ENCODE results near the gene BCAM.
A peak's percentile ranks its signal among the peaks of the same experiment; 100 is the strongest.

The BCAM gene

DNA sequence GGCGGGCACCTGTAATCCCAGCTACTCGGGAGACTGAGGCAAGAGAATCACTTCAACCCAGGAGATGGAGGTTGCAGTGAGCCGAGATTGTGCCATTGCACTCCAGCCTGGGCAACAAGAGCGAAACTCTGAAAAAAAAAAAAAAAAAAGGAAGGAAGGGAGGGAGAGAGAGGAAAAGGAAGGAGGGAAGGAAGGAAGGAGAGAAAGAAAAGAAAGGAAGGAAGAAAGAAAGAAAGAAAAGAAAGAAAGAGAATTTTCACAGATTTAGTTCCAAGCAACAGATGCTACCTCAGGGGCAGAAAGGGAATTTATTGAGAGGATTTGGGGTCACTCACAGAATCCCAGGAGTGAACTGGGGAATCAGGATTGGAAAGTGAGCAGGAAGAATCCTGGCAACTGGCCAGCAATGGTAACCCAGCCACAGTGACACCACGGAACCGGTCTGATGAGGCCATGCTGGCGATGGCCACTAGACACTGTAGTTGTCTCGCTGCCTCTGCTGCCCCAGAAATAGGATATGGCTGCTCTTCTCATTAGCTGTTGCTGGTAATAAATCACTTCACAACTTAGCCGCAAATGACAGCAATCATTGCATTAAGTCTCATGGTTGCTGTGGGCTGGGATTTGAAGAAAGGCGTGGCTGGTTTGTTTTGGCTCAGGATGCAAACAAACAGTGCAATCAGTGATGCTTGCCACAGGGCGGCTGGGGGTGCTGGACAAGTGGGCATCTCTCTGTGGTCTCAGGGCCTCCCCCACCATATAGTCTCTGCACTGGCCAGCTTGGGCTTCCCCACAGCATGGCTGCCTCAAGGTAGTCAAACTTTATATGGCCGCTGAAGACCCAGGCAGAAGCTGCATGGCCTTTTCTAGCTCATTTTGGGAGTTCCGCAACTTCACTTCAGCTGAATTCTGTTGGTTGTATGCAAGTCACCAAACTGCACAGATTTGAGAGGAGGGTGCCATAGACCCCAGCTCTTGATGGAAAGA is 5.2 kb upstream of the BCAM start:
- H3K4me1 ChIP-seq (ENCODE audit: low read length) = peaks cover 7% of the 10 kb centered on the region
- no peaks in the 10 kb centered on the region for H3K79me2 ChIP-seq (ENCODE audit: low read length)
- H3K27me3 ChIP-seq (ENCODE audit: low read depth, low read length) = peaks cover 52% of the 10 kb centered on the region
- H4K20me1 ChIP-seq (ENCODE audit: insufficient read depth, low read length) = no peaks in the 10 kb centered on the region
- H3K36me3 ChIP-seq (replicated peaks; ENCODE audit: low read depth, low read length) = no peaks in the 10 kb centered on the region
- no peak overlapping the region for H3K27ac ChIP-seq (ENCODE audit: low read length)
- no peak overlapping the region for H3K4me3 ChIP-seq (ENCODE audit: low read length)
- H3K9ac ChIP-seq (ENCODE audit: low read length) = no peak overlapping the region
- TF ChIP-seq, protein P1, sequence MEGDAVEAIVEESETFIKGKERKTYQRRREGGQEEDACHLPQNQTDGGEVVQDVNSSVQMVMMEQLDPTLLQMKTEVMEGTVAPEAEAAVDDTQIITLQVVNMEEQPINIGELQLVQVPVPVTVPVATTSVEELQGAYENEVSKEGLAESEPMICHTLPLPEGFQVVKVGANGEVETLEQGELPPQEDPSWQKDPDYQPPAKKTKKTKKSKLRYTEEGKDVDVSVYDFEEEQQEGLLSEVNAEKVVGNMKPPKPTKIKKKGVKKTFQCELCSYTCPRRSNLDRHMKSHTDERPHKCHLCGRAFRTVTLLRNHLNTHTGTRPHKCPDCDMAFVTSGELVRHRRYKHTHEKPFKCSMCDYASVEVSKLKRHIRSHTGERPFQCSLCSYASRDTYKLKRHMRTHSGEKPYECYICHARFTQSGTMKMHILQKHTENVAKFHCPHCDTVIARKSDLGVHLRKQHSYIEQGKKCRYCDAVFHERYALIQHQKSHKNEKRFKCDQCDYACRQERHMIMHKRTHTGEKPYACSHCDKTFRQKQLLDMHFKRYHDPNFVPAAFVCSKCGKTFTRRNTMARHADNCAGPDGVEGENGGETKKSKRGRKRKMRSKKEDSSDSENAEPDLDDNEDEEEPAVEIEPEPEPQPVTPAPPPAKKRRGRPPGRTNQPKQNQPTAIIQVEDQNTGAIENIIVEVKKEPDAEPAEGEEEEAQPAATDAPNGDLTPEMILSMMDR (IDR thresholded peaks at IDR 0.05; ENCODE audit: low read depth, low read length) = no peak
- TF ChIP-seq EZH2phosphoT487 (IDR thresholded peaks at IDR 0.05; ENCODE audit: low read depth) = no peak
- no peak overlapping the region for H2AFZ ChIP-seq (ENCODE audit: low read depth, low read length)
- no peaks in the 10 kb centered on the region for H3K9me3 ChIP-seq (ENCODE audit: insufficient read depth, low read length)
- H3K4me2 ChIP-seq (ENCODE audit: low read length) = no peak overlapping the region

DNA sequence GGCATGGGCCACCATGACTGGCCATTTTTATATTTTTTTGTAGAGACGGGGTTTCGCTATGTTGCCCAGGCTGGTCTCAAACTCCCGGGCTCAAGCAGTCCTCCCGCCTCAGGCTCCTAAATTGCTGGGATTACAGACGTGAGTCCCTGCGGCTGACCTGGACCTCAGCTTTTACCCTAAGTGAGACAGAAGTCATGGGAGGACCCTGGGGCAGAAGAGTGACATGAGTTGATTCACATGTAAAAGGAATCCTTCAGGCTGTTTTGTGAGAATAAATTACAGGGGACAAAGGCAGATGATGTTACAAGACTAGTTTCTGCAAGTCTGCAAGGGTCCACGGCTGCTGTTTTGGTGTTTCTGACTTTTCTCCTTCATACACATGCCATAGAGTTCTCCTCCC is 2.6 kb upstream of the BCAM start:
- Histone ChIP-seq H3K27me3 (ENCODE audit: low read depth, low read length) (peaks cover 48% of the 10 kb centered on the region), H3K9ac (ENCODE audit: low read length) (no peak overlapping the region), H3K9me3 (ENCODE audit: insufficient read depth, low read length) (no peaks in the 10 kb centered on the region), H3K27ac (ENCODE audit: low read length) (no peak overlapping the region), H3K4me3 (ENCODE audit: low read length) (no peak overlapping the region), H2AFZ (ENCODE audit: low read depth, low read length) (no peak overlapping the region), H3K36me3 (replicated peaks; ENCODE audit: low read depth, low read length) (no peaks in the 10 kb centered on the region), H3K79me2 (ENCODE audit: low read length) (no peaks in the 10 kb centered on the region), H3K4me2 (ENCODE audit: low read length) (no peak overlapping the region), H3K4me1 (ENCODE audit: low read length) (0 out of 2 replicates have a peak, but pooled peaks cover 3% of the 10 kb centered on the region), H4K20me1 (ENCODE audit: insufficient read depth, low read length) (no peaks in the 10 kb centered on the region)
- no peak for TF ChIP-seq EZH2phosphoT487 (IDR thresholded peaks at IDR 0.05; ENCODE audit: low read depth)
- TF ChIP-seq, protein P1 (IDR thresholded peaks at IDR 0.05; ENCODE audit: low read depth, low read length) = no peak

DNA sequence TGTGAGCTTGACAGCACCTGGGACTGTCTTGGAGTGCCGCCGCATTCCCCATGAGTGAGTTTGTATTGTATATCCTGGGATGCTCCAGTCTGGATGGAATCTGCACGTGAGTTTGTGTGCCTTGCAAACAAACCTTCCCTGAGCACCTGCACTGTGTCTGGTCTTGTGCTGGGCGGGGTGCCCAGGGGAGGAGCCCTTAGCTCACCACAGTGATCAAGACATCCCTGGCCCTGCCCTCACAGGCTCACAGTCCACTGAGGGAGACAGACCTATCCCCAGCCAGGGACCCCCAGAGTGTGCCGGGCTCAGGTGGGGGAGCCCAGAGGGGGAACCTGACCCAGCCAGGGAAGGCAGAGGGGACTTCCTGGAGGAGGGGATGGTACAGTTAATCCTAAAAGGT is 1.7 kb upstream of the BCAM start:
- Histone ChIP-seq H3K79me2 (ENCODE audit: low read length) (no peaks in the 10 kb centered on the region), H4K20me1 (ENCODE audit: insufficient read depth, low read length) (no peaks in the 10 kb centered on the region), H3K36me3 (replicated peaks; ENCODE audit: low read depth, low read length) (no peaks in the 10 kb centered on the region), H3K4me3 (ENCODE audit: low read length) (no peak overlapping the region), H2AFZ (ENCODE audit: low read depth, low read length) (no peak overlapping the region), H3K9ac (ENCODE audit: low read length) (no peak overlapping the region), H3K27ac (ENCODE audit: low read length) (no peak overlapping the region), H3K27me3 (ENCODE audit: low read depth, low read length) (peaks cover 47% of the 10 kb centered on the region), H3K4me1 (ENCODE audit: low read length) (0 out of 2 replicates have a peak, but pooled peaks cover 3% of the 10 kb centered on the region), H3K9me3 (ENCODE audit: insufficient read depth, low read length) (no peaks in the 10 kb centered on the region), H3K4me2 (ENCODE audit: low read length) (no peak overlapping the region)
- TF ChIP-seq, protein P1 (IDR thresholded peaks at IDR 0.05; ENCODE audit: low read depth, low read length) = no peak
- no peak for TF ChIP-seq EZH2phosphoT487 (IDR thresholded peaks at IDR 0.05; ENCODE audit: low read depth)

DNA sequence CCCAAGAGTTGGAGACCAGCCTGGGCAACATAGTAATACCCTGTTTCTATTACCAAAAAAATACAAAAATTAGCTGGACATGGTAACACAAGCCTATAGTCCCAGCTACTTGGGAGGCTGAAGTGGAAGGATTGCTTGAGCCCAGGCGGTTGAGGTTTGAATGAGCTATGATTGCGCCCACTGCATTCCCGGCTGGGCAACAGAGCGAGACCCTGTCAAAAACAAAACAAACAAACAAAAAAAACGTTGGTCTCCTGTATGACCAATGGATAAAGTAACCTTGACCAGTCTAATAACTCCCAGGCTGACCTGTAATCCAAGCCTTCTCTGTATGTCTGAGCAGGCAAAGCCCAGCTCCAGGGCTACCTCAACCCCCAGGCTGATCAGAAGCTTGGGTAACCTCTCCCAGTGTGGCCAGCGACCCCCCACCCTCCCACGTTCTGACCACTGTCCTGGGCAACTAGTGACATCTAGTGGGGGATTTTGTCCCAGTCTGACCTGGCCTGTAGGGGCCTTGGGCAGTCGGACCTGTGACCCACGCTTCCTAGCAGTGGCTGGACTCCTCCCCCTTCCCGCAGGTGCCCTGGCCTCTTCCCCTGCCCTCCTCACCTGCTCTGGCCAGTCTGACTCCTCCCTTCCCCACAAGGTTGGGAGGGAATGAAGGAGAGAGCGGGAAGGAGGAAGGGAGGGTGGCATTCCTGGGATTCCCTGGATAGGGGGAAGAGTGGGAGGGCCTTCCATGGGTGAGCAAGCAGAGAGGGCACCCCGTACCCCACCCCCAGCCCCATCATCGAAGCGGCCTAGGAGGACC is 1.0 kb upstream of the BCAM start:
- Histone ChIP-seq H3K79me2 (ENCODE audit: low read length) (no peaks in the 10 kb centered on the region), H2AFZ (ENCODE audit: low read depth, low read length) (no peak overlapping the region), H3K4me2 (ENCODE audit: low read length) (no peak overlapping the region), H3K27ac (ENCODE audit: low read length) (no peak overlapping the region), H3K9me3 (ENCODE audit: insufficient read depth, low read length) (no peaks in the 10 kb centered on the region), H4K20me1 (ENCODE audit: insufficient read depth, low read length) (no peaks in the 10 kb centered on the region), H3K9ac (ENCODE audit: low read length) (no peak overlapping the region), H3K4me1 (ENCODE audit: low read length) (0 out of 2 replicates have a peak, but pooled peaks cover 2% of the 10 kb centered on the region), H3K4me3 (ENCODE audit: low read length) (no peak overlapping the region), H3K36me3 (replicated peaks; ENCODE audit: low read depth, low read length) (no peaks in the 10 kb centered on the region), H3K27me3 (ENCODE audit: low read depth, low read length) (peaks cover 40% of the 10 kb centered on the region)
- TF ChIP-seq, protein P1 (IDR thresholded peaks at IDR 0.05; ENCODE audit: low read depth, low read length) = peak; percentile 69
- no peak for TF ChIP-seq EZH2phosphoT487 (IDR thresholded peaks at IDR 0.05; ENCODE audit: low read depth)

All from OCI-LY3 (cell line).